GM12878 (cell line): Measurements from ENCODE around the gene SLC4A5. TPM values are rescaled to one million over a fixed set of nuclear protein-coding genes. Genes with fewer than 3 reads are reported as not detected.

Experiments
- BHLHE40 ChIP-seq, 2 experiments: fragments of 450-650 bp in 1 of 2; IDR thresholded peaks; 2 replicates each; pipeline ENCODE4 v1.6.1; 2011 to 2017; ENCODE audit warnings: low read depth in 2 of 2, borderline replicate concordance in 1 of 2, improper control_type of control experiment in 1 of 2, low read length in 1 of 2, mild to moderate bottlenecking in 1 of 2
- CBX3 ChIP-seq: fragments of 200-600 bp; sonication (generic); IDR thresholded peaks from 2 replicates; pipeline ENCODE4 v1.6.1; 2016; ENCODE audit warnings: low read depth, borderline replicate concordance
- EED ChIP-seq: sonication (generic); IDR thresholded peaks from 2 replicates; pipeline ENCODE4 v1.6.1; 2016; ENCODE audit warnings: antibody characterized with exemption, low read depth
- FOS ChIP-seq: IDR thresholded peaks from 3 replicates; pipeline ENCODE4 v1.6.1; 2011; ENCODE audit warnings: borderline replicate concordance; ENCODE audit not compliant: insufficient read length; ENCODE audit errors: extremely low read depth
- IKZF2 ChIP-seq, 2 experiments: fragments of 450-650 bp; IDR thresholded peaks; 2 replicates each; pipeline ENCODE4 v1.6.1; 2017; ENCODE audit warnings: mild to moderate bottlenecking in 2 of 2, moderate library complexity in 2 of 2
- JUNB ChIP-seq: IDR thresholded peaks from 2 replicates; pipeline ENCODE4 v1.6.1; 2016; ENCODE audit warnings: antibody characterized with exemption, mild to moderate bottlenecking
- MEF2A ChIP-seq: IDR thresholded peaks from 2 replicates; pipeline ENCODE4 v1.6.1; 2011; ENCODE audit warnings: low read depth, mild to moderate bottlenecking, low read length, moderate library complexity; ENCODE audit not compliant: insufficient read depth
- NBN ChIP-seq: fragments of 450-650 bp; IDR thresholded peaks from 2 replicates; pipeline ENCODE4 v1.6.1; 2016
- NFXL1 ChIP-seq: fragments of 450-650 bp; IDR thresholded peaks from 2 replicates; pipeline ENCODE4 v1.6.1; 2017; ENCODE audit warnings: antibody characterized with exemption, mild to moderate bottlenecking, borderline replicate concordance
- NR2F1 ChIP-seq: fragments of 450-650 bp; conservative IDR thresholded peaks from 2 replicates; pipeline ENCODE4 v1.6.1; 2017; ENCODE audit warnings: mild to moderate bottlenecking
- POLR2AphosphoS5 ChIP-seq: IDR thresholded peaks from 2 replicates; pipeline ENCODE4 v1.6.1; 2011; ENCODE audit warnings: mild to moderate bottlenecking, low read length, inconsistent platforms
- RFX5 ChIP-seq: IDR thresholded peaks from 2 replicates; pipeline ENCODE4 v1.6.1; 2011; ENCODE audit warnings: low read depth, low read length, improper control_type of control experiment
- SIN3A ChIP-seq: IDR thresholded peaks from 2 replicates; pipeline ENCODE4 v1.6.1; 2012; ENCODE audit warnings: low read depth, low read length, improper control_type of control experiment
- SMC3 ChIP-seq: IDR thresholded peaks from 2 replicates; pipeline ENCODE4 v1.6.1; 2011; ENCODE audit warnings: low read length, improper control_type of control experiment, borderline replicate concordance
- SPI1 ChIP-seq: IDR thresholded peaks from 2 replicates; pipeline ENCODE4 v1.6.1; 2011; ENCODE audit warnings: low read depth, mild to moderate bottlenecking, low read length, moderate library complexity, borderline replicate concordance; ENCODE audit not compliant: insufficient read depth
- SUPT20H ChIP-seq: IDR thresholded peaks from 2 replicates; pipeline ENCODE4 v1.6.1; 2011; ENCODE audit warnings: low read depth, mild to moderate bottlenecking, low read length, moderate library complexity, borderline replicate concordance; ENCODE audit not compliant: control insufficient read depth
- SUZ12 ChIP-seq: fragments of 200-600 bp; sonication (generic); IDR thresholded peaks from one replicate; pipeline ENCODE4 v1.6.1; 2018; ENCODE audit warnings: antibody characterized with exemption, mild to moderate bottlenecking; ENCODE audit not compliant: unreplicated experiment
- TAF1 ChIP-seq: IDR thresholded peaks from 2 replicates; pipeline ENCODE4 v1.6.1; 2011; ENCODE audit warnings: mild to moderate bottlenecking, low read depth, low read length, borderline replicate concordance
- TBL1XR1 ChIP-seq: IDR thresholded peaks from 2 replicates; pipeline ENCODE4 v1.6.1; 2012; ENCODE audit warnings: low read depth, low read length, improper control_type of control experiment
- polyA plus RNA-seq, 11 experiments: library from polyadenylated mRNA; depleted of rRNA in 4 of 11; unstranded in 6 of 11; stranded (reverse) in 5 of 11; fragments of >200 nt; fragmentation: Nextera tagmentation in 4 of 11; fragmentation: Illumina TruSeq in 1 of 11; extraction: Ambion mirVana in 4 of 11; extraction: Trizol in 1 of 11; gene quantifications; 1 replicate in 1 of 11; 2 replicates in 10 of 11; pipeline versions ENCODE4 v1.2.1 to v1.2.3, GENCODE V29; 2011 to 2016; ENCODE audit warnings: inconsistent platforms in 2 of 11, missing spikeins in 2 of 11, low read depth in 1 of 11
- total RNA-seq, 4 experiments: library from RNA; depleted of rRNA in 3 of 4; stranded (reverse); fragments of >200 nt in 3 of 4; fragmentation: Illumina TruSeq in 1 of 4; extraction: Trizol in 1 of 4; gene quantifications; 2 replicates each; pipeline versions ENCODE4 v1.2.1 to v1.2.3, GENCODE V29; 2013 to 2021
- TF ChIP-seq, protein P1 (sequence below): IDR thresholded peaks from 2 replicates; pipeline ENCODE4 v1.6.1; 2012; ENCODE audit warnings: mild to moderate bottlenecking, low read depth, low read length
- TF ChIP-seq, protein P2 (sequence below): fragments of 450-650 bp; IDR thresholded peaks from 2 replicates; pipeline ENCODE4 v1.6.1; 2017; ENCODE audit warnings: antibody characterized with exemption, mild to moderate bottlenecking, moderate library complexity
- TF ChIP-seq, protein P3 (sequence below): fragments of 150-350 bp; IDR thresholded peaks from 2 replicates; pipeline ENCODE4 v1.6.1; 2014; ENCODE audit warnings: mild to moderate bottlenecking, low read depth, low read length
- TF ChIP-seq, protein P4 (sequence below): IDR thresholded peaks from 2 replicates; pipeline ENCODE4 v1.6.1; 2011; ENCODE audit warnings: low read depth, mild to moderate bottlenecking, low read length, moderate library complexity, borderline replicate concordance; ENCODE audit errors: extremely low read depth

Gene SLC4A5
- total and polyA plus RNA-seq, 10 of the 15 experiments (the other 5 are each of a cell fraction or from before 2014, with no cell fraction given) = 0.15 to 4.7 (median 1.6) TPM

DNA sequence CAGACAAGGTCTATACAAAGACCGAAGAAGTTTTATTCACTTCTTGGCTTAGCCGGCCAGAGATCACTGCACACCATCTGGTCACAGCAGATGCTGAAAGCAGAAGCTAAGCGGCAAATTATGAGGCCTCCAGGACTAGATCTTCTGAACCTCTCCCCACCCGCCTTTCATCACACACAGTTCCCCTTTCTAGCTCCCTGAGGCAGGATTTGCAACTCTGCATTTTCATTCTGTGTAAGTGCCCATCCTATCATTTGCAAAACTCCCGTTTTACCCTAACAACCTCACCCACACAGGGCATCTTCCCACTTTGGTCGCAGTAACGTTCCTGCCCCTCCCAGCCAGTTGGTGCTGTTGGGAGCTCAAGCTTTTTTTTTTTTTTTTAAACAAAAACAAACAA is 161.5 kb downstream of the SLC4A5 start (continued):
- TF ChIP-seq, protein P1, sequence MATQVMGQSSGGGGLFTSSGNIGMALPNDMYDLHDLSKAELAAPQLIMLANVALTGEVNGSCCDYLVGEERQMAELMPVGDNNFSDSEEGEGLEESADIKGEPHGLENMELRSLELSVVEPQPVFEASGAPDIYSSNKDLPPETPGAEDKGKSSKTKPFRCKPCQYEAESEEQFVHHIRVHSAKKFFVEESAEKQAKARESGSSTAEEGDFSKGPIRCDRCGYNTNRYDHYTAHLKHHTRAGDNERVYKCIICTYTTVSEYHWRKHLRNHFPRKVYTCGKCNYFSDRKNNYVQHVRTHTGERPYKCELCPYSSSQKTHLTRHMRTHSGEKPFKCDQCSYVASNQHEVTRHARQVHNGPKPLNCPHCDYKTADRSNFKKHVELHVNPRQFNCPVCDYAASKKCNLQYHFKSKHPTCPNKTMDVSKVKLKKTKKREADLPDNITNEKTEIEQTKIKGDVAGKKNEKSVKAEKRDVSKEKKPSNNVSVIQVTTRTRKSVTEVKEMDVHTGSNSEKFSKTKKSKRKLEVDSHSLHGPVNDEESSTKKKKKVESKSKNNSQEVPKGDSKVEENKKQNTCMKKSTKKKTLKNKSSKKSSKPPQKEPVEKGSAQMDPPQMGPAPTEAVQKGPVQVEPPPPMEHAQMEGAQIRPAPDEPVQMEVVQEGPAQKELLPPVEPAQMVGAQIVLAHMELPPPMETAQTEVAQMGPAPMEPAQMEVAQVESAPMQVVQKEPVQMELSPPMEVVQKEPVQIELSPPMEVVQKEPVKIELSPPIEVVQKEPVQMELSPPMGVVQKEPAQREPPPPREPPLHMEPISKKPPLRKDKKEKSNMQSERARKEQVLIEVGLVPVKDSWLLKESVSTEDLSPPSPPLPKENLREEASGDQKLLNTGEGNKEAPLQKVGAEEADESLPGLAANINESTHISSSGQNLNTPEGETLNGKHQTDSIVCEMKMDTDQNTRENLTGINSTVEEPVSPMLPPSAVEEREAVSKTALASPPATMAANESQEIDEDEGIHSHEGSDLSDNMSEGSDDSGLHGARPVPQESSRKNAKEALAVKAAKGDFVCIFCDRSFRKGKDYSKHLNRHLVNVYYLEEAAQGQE = no peak
- TF ChIP-seq SUZ12 (no peak), NFXL1 (no peak), JUNB (peak; percentile 54; the same call in 1 of the 2 replicates), SMC3 (peak; percentile 25; the same call in 1 of the 2 replicates), NBN (peak; percentile 94), MEF2A (peak; percentile 59; the same call in 1 of the 2 replicates), NR2F1 (peak; percentile 43; the same call in 1 of the 2 replicates), SPI1 (peak; percentile 95), TBL1XR1 (no peak), IKZF2 (IDR thresholded peaks at IDR 0.05) (peak; percentile 93 to 94), RFX5 (no peak), SIN3A (no peak), BHLHE40 (IDR thresholded peaks at IDR 0.05; ENCODE audit: borderline replicate concordance in 1 of 2, low read depth in 2 of 2, low read length in 1 of 2) (peak in 1 of 2 experiments; percentile 36; a peak in 1 of 4 replicates), CBX3 (no peak), FOS (no peak), POLR2AphosphoS5 (peak; percentile 48; the same call in 1 of the 2 replicates), EED (peak; percentile 89), SUPT20H (no peak), TAF1 (peak; percentile 53; the same call in 1 of the 2 replicates)
- TF ChIP-seq, protein P2, sequence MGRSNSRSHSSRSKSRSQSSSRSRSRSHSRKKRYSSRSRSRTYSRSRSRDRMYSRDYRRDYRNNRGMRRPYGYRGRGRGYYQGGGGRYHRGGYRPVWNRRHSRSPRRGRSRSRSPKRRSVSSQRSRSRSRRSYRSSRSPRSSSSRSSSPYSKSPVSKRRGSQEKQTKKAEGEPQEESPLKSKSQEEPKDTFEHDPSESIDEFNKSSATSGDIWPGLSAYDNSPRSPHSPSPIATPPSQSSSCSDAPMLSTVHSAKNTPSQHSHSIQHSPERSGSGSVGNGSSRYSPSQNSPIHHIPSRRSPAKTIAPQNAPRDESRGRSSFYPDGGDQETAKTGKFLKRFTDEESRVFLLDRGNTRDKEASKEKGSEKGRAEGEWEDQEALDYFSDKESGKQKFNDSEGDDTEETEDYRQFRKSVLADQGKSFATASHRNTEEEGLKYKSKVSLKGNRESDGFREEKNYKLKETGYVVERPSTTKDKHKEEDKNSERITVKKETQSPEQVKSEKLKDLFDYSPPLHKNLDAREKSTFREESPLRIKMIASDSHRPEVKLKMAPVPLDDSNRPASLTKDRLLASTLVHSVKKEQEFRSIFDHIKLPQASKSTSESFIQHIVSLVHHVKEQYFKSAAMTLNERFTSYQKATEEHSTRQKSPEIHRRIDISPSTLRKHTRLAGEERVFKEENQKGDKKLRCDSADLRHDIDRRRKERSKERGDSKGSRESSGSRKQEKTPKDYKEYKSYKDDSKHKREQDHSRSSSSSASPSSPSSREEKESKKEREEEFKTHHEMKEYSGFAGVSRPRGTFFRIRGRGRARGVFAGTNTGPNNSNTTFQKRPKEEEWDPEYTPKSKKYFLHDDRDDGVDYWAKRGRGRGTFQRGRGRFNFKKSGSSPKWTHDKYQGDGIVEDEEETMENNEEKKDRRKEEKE = no peak
- TF ChIP-seq, protein P3, sequence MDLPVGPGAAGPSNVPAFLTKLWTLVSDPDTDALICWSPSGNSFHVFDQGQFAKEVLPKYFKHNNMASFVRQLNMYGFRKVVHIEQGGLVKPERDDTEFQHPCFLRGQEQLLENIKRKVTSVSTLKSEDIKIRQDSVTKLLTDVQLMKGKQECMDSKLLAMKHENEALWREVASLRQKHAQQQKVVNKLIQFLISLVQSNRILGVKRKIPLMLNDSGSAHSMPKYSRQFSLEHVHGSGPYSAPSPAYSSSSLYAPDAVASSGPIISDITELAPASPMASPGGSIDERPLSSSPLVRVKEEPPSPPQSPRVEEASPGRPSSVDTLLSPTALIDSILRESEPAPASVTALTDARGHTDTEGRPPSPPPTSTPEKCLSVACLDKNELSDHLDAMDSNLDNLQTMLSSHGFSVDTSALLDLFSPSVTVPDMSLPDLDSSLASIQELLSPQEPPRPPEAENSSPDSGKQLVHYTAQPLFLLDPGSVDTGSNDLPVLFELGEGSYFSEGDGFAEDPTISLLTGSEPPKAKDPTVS = no peak
- TF ChIP-seq, protein P4, sequence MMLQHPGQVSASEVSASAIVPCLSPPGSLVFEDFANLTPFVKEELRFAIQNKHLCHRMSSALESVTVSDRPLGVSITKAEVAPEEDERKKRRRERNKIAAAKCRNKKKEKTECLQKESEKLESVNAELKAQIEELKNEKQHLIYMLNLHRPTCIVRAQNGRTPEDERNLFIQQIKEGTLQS = no peak
